ENCODE measurements around the gene CLCN6. TPM values are rescaled to one million over a fixed set of nuclear protein-coding genes. Genes with fewer than 3 reads are reported as not detected.

The CLCN6 gene
- total RNA-seq, 1 experiment from 2014 or later = 13.7 TPM

- Histone ChIP-seq H3K4me3 (replicated peaks in 1 of 2; ENCODE audit: low read depth in 1 of 2, low read length in 2 of 2) (no peak overlapping the region), H4K20me1 (ENCODE audit: insufficient read depth) (no peaks in the 10 kb centered on the region), H3K9me2 (ENCODE audit: insufficient read depth) (no peaks in the 10 kb centered on the region), H3K27me3 (ENCODE audit: insufficient read depth, low read length) (peaks cover 56% of the 10 kb centered on the region), H3K36me3 (ENCODE audit: control insufficient read depth in 1 of 2, insufficient read depth in 2 of 2, low read length in 2 of 2) (no peaks in the 10 kb centered on the region), H3K27ac (ENCODE audit: low read depth, low read length) (no peak overlapping the region), H2AFZ (ENCODE audit: low read depth, low read length, poor library complexity, severe bottlenecking) (no peak overlapping the region), H3K4me1 (ENCODE audit: control insufficient read depth in 1 of 2, insufficient read depth in 2 of 2, low read length in 2 of 2) (peaks cover 4 to 10% of the 10 kb centered on the region in 2 experiments; a peak in 3 of 4 replicates), H3K79me2 (ENCODE audit: insufficient read depth, low read length) (no peaks in the 10 kb centered on the region), H3K9ac (ENCODE audit: low read length) (no peak overlapping the region), H3K4me2 (ENCODE audit: low read length) (no peak overlapping the region), H3K9me3 (ENCODE audit: control insufficient read depth in 1 of 2, insufficient read depth in 1 of 2, low read depth in 1 of 2, low read length in 2 of 2) (no peaks in the 10 kb centered on the region)
- no TSS peak for BruUV-seq (replicated peaks)
- POLR2A ChIA-PET = no interaction called here
- RAD21 ChIA-PET (ENCODE audit: low non-redundant PET in 1 of 2, low total read pairs in 2 of 2, uncharacterized antibody in 2 of 2, unreplicated experiment in 2 of 2) = no interaction called here
- CTCF ChIA-PET = no interaction called here
- DNase-seq (ENCODE audit: low read depth, low spot score) (no peak), ATAC-seq (no peak)
- intact Hi-C loops (cut with micrococcal nuclease) = no loop called here
- TF ChIP-seq POLR2A (IDR thresholded peaks at IDR 0.05; ENCODE audit: borderline replicate concordance, extremely low read depth, insufficient read depth, insufficient read length) (no peak), CEBPB (IDR thresholded peaks at IDR 0.05; ENCODE audit: low read depth) (no peak), TCF7L2 (IDR thresholded peaks at IDR 0.05; ENCODE audit: borderline replicate concordance, extremely low read depth, insufficient read depth, insufficient read length) (no peak), ZFX (IDR thresholded peaks at IDR 0.05) (no peak), EZH2 (IDR thresholded peaks at IDR 0.05) (no peak), CBX3 (IDR thresholded peaks at IDR 0.05; ENCODE audit: low read depth) (no peak), YY1 (IDR thresholded peaks at IDR 0.05; ENCODE audit: extremely low read depth, insufficient replicate concordance, low read depth, low read length) (no peak), SP1 (IDR thresholded peaks at IDR 0.05; ENCODE audit: low read depth) (no peak), ELF1 (IDR thresholded peaks at IDR 0.05; ENCODE audit: borderline replicate concordance, low read depth) (no peak), ZBTB33 (IDR thresholded peaks at IDR 0.05; ENCODE audit: extremely low read depth, insufficient replicate concordance, low read length) (no peak), SIN3A (IDR thresholded peaks at IDR 0.05; ENCODE audit: low read depth) (no peak)
These were observed 54.6 kb downstream of the CLCN6 start for GRCh38 chr1:11860587-11860986.

Measured in HCT116 (cell line).